Uterus (tissue), 4 donors: ENCODE measurements around the gene NELL1. TPM values are rescaled to one million over a fixed set of nuclear protein-coding genes. Genes with fewer than 3 reads are reported as not detected.

Source experiments
- DNase-seq, 2 donors: peaks; one replicate each; pipeline ENCODE4 v3.0.0-alpha.2; 2019 to 2020
- H3K27ac ChIP-seq, 2 donors: fragments of 200-600 bp; sonication (generic); 1 replicate in 1 of 2; 2 replicates in 1 of 2; pipeline ENCODE4 v1.5.1; 2016 to 2018
- H3K27me3 ChIP-seq, 2 donors: fragments of 200-600 bp; sonication (generic); one replicate each; pipeline ENCODE4 v1.5.1; 2018 to 2019; ENCODE audit warnings: control low read depth in 1 of 2
- H3K36me3 ChIP-seq, 2 donors: fragments of 200-600 bp; sonication (generic); one replicate each; pipeline ENCODE4 v1.5.1; 2019; ENCODE audit warnings: control low read depth in 1 of 2
- H3K4me1 ChIP-seq, 2 donors: fragments of 200-600 bp; sonication (generic); one replicate each; pipeline ENCODE4 v1.5.1; 2018 to 2019; ENCODE audit warnings: control low read depth in 1 of 2
- H3K4me3 ChIP-seq, 2 donors: fragments of 200-600 bp; sonication (generic); 1 replicate in 1 of 2; 2 replicates in 1 of 2; pipeline ENCODE4 v1.5.1; 2018 to 2019; ENCODE audit warnings: mild to moderate bottlenecking in 1 of 2
- H3K9me3 ChIP-seq, 2 donors: fragments of 200-600 bp; sonication (generic); one replicate each; pipeline ENCODE4 v1.5.1; 2019; ENCODE audit warnings: control low read depth in 1 of 2
- CTCF ChIP-seq, 4 experiments: fragments of 200-600 bp in 2 of 4; fragments of 450-650 bp in 2 of 4; sonication (generic) in 2 of 4; IDR thresholded peaks; one replicate each; pipeline ENCODE4 v1.5.1; 2016 to 2019; ENCODE audit warnings: antibody characterized with exemption in 4 of 4, mild to moderate bottlenecking in 2 of 4, moderate library complexity in 1 of 4
- POLR2A ChIP-seq, 2 donors: fragments of 450-650 bp; IDR thresholded peaks; one replicate each; pipeline ENCODE4 v1.6.1; 2016; ENCODE audit warnings: antibody characterized with exemption in 2 of 2, mild to moderate bottlenecking in 1 of 2, moderate library complexity in 1 of 2
- intact Hi-C: fragments of 100-400 bp; cut with DNase I; formaldehyde crosslinking; loops from one replicate; pipeline ENCODE4 v1.15.1; 2023; ENCODE audit warnings: low total_unique reads
- total RNA-seq, 4 donors: library from RNA; depleted of rRNA in 3 of 4; stranded (reverse); fragments of >200 nt in 3 of 4; gene quantifications; one replicate each; pipeline versions ENCODE4 v1.1.0 to v1.2.4, GENCODE V29; 2014 to 2023
- donor health status: DM: yes; HTN: yes; CAD: no.

The NELL1 gene
- total RNA-seq, 4 donors from 2014 or later, result 0.34 to 25.1 TPM; not detected in 2

GRCh38 chr11:21495879-21496278 is 826.5 kb downstream of the NELL1 start:
- no peaks in the 10 kb centered on the region for H3K27me3 ChIP-seq
- H3K9me3 ChIP-seq, result no peaks in the 10 kb centered on the region
- no peaks in the 10 kb centered on the region for H3K36me3 ChIP-seq
- no peak overlapping the region for H3K27ac ChIP-seq
- TF ChIP-seq CTCF (IDR thresholded peaks at IDR 0.05) (no peak), POLR2A (IDR thresholded peaks at IDR 0.05) (no peak)
- no peak for DNase-seq
- no peak overlapping the region for H3K4me3 ChIP-seq
- intact Hi-C loops, result no loop called here
- no peaks in the 10 kb centered on the region for H3K4me1 ChIP-seq

- H3K27ac ChIP-seq, result no peak overlapping the region
- intact Hi-C loops, result no loop called here
- no peak overlapping the region for H3K4me3 ChIP-seq
- no peak for DNase-seq
- H3K36me3 ChIP-seq, result peaks cover 0 to 2% of the 10 kb centered on the region in 2 donors
- no peaks in the 10 kb centered on the region for H3K27me3 ChIP-seq
- no peaks in the 10 kb centered on the region for H3K9me3 ChIP-seq
- no peak for TF ChIP-seq CTCF (IDR thresholded peaks at IDR 0.05)
- no peak for TF ChIP-seq POLR2A (IDR thresholded peaks at IDR 0.05)
- H3K4me1 ChIP-seq, result no peaks in the 10 kb centered on the region
These were observed 831.9 kb downstream of the NELL1 start for GRCh38 chr11:21501245-21501644.

GRCh38 chr11:21505070-21505469 is 835.7 kb downstream of the NELL1 start:
- no peak for DNase-seq
- no peaks in the 10 kb centered on the region for H3K4me1 ChIP-seq
- TF ChIP-seq POLR2A (IDR thresholded peaks at IDR 0.05), result no peak
- TF ChIP-seq CTCF (IDR thresholded peaks at IDR 0.05), result no peak
- no peak overlapping the region for H3K27ac ChIP-seq
- peaks cover 0 to 2% of the 10 kb centered on the region in 2 donors for H3K36me3 ChIP-seq
- H3K4me3 ChIP-seq, result no peak overlapping the region
- no peaks in the 10 kb centered on the region for H3K9me3 ChIP-seq
- no peaks in the 10 kb centered on the region for H3K27me3 ChIP-seq
- intact Hi-C loops, result no loop called here

- no peak for DNase-seq
- Histone ChIP-seq H3K9me3 (no peaks in the 10 kb centered on the region), H3K4me3 (no peak overlapping the region), H3K27ac (no peak overlapping the region), H3K36me3 (no peaks in the 10 kb centered on the region), H3K27me3 (no peaks in the 10 kb centered on the region), H3K4me1 (no peaks in the 10 kb centered on the region)
- TF ChIP-seq POLR2A (IDR thresholded peaks at IDR 0.05) (no peak), CTCF (IDR thresholded peaks at IDR 0.05) (no peak)
- intact Hi-C loops, result no loop called here
These were observed 842.6 kb downstream of the NELL1 start for GRCh38 chr11:21511835-21512440.

- H3K36me3 ChIP-seq, result no peaks in the 10 kb centered on the region
- no peak overlapping the region for H3K4me3 ChIP-seq
- TF ChIP-seq POLR2A (IDR thresholded peaks at IDR 0.05) (no peak), CTCF (IDR thresholded peaks at IDR 0.05) (no peak)
- H3K4me1 ChIP-seq, result no peaks in the 10 kb centered on the region
- intact Hi-C loops, result no loop called here
- no peak overlapping the region for H3K27ac ChIP-seq
- no peaks in the 10 kb centered on the region for H3K9me3 ChIP-seq
- H3K27me3 ChIP-seq, result no peaks in the 10 kb centered on the region
- no peak for DNase-seq
These were observed 844.9 kb downstream of the NELL1 start for GRCh38 chr11:21514316-21514715.
